Measurements from ENCODE around the gene SSMEM1.
"Not testable (repeated sequence)": the region's sequence is repeated elsewhere in the genome, so short reads cannot be mapped to it uniquely, and the experiment has no call there.

GRCh38 chr7:130249626-130250025 is 42.0 kb downstream of the SSMEM1 start:
- not testable (repeated sequence) for TF ChIP-seq POLR2A, CTCF (IDR thresholded peaks at IDR 0.05)

Measured in uterus (tissue), 2 donors.